NCI-H446 (cell line): ENCODE measurements around the gene TOLLIP.

Experiments used
- DNase-seq, 2 experiments: peaks; one replicate each; lab custom pipeline; 2025; lab: John Stamatoyannopoulos, UW

Gene TOLLIP

GRCh38 chr11:1298695-1299492 lies 10.5 kb downstream of the TOLLIP start:
- no peak for DNase-seq

GRCh38 chr11:1297576-1298473 lies 11.6 kb downstream of the TOLLIP start:
- DNase-seq, result peak in 1 of 2 experiments; percentile 29

- no peak for DNase-seq
Measured at GRCh38 chr11:1297011-1297575, 12.3 kb downstream of the TOLLIP start.

- no peak for DNase-seq
Measured at GRCh38 chr11:1296287-1296686, 13.1 kb downstream of the TOLLIP start.

GRCh38 chr11:1295591-1295990 lies 13.8 kb downstream of the TOLLIP start:
- no peak for DNase-seq

- DNase-seq, result no peak
Measured at GRCh38 chr11:1295086-1295485, 14.3 kb downstream of the TOLLIP start.

GRCh38 chr11:1293619-1294015 lies 15.8 kb downstream of the TOLLIP start:
- no peak for DNase-seq

- no peak for DNase-seq
Measured at GRCh38 chr11:1292644-1293618, 16.5 kb downstream of the TOLLIP start.

GRCh38 chr11:1292018-1292643 lies 17.3 kb downstream of the TOLLIP start:
- no peak for DNase-seq

- DNase-seq, result no peak
Measured at GRCh38 chr11:1291295-1292017, 18.0 kb downstream of the TOLLIP start.

GRCh38 chr11:1290052-1291040 lies 19.1 kb downstream of the TOLLIP start:
- DNase-seq, result no peak

GRCh38 chr11:1289211-1289935 lies 20.1 kb downstream of the TOLLIP start:
- no peak for DNase-seq

GRCh38 chr11:1288426-1289151 lies 20.8 kb downstream of the TOLLIP start:
- DNase-seq, result no peak

GRCh38 chr11:1287928-1288327 lies 21.5 kb downstream of the TOLLIP start:
- DNase-seq, result no peak

- DNase-seq, result no peak
Measured at GRCh38 chr11:1285876-1286275, 23.6 kb downstream of the TOLLIP start.

GRCh38 chr11:1285316-1285744 lies 24.1 kb downstream of the TOLLIP start:
- DNase-seq, result no peak

- DNase-seq, result no peak
Measured at GRCh38 chr11:1283906-1284305, 25.5 kb downstream of the TOLLIP start.

- no peak for DNase-seq
Measured at GRCh38 chr11:1283091-1283511, 26.3 kb downstream of the TOLLIP start.
